Astrocyte (in vitro differentiated cells and primary cell): Measurements from ENCODE around the gene RAB36.

ENCODE experiments used
- EZH2 ChIP-seq: IDR thresholded peaks from 2 replicates; pipeline ENCODE4 v1.6.1; 2012; ENCODE audit warnings: mild to moderate bottlenecking, low read length, inconsistent platforms; ENCODE audit not compliant: insufficient read depth
- TF ChIP-seq, protein P1 (sequence below): IDR thresholded peaks from 2 replicates; pipeline ENCODE4 v1.5.1; 2011; ENCODE audit warnings: low read depth, mild to moderate bottlenecking, inconsistent platforms, low read length, moderate library complexity; ENCODE audit not compliant: insufficient read depth

DNA sequence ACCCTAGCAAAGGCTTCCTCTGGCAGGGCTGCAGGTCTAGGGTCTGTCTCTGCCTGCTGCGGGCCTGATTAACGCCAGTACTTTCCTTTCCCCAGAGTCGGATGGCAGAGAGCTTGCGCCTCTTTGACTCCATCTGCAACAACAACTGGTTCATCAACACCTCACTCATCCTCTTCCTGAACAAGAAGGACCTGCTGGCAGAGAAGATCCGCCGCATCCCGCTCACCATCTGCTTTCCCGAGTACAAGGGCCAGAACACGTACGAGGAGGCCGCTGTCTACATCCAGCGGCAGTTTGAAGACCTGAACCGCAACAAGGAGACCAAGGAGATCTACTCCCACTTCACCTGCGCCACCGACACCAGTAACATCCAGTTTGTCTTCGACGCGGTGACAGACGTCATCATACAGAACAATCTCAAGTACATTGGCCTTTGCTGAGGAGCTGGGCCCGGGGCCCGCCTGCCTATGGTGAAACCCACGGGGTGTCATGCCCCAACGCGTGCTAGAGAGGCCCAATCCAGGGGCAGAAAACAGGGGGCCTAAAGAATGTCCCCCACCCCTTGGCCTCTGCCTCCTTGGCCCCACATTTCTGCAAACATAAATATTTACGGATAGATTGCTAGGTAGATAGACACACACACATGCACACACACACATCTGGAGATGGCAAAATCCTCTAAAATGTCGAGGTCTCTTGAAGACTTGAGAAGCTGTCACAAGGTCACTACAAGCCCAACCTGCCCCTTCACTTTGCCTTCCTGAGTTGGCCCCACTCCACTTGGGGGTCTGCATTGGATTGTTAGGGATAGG lies 22.1 kb upstream of the RAB36 start:
- TF ChIP-seq, protein P1, sequence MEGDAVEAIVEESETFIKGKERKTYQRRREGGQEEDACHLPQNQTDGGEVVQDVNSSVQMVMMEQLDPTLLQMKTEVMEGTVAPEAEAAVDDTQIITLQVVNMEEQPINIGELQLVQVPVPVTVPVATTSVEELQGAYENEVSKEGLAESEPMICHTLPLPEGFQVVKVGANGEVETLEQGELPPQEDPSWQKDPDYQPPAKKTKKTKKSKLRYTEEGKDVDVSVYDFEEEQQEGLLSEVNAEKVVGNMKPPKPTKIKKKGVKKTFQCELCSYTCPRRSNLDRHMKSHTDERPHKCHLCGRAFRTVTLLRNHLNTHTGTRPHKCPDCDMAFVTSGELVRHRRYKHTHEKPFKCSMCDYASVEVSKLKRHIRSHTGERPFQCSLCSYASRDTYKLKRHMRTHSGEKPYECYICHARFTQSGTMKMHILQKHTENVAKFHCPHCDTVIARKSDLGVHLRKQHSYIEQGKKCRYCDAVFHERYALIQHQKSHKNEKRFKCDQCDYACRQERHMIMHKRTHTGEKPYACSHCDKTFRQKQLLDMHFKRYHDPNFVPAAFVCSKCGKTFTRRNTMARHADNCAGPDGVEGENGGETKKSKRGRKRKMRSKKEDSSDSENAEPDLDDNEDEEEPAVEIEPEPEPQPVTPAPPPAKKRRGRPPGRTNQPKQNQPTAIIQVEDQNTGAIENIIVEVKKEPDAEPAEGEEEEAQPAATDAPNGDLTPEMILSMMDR = no peak
- TF ChIP-seq EZH2 = no peak
